Testis (tissue), 2 donors: ENCODE measurements around the gene KTI12.

ENCODE experiments used
- CTCF ChIP-seq, 3 experiments: fragments of 450-650 bp in 2 of 3; fragments of 200-600 bp in 1 of 3; sonication (generic) in 1 of 3; IDR thresholded peaks; one replicate each; pipeline ENCODE4 v1.5.1; 2016 to 2019; ENCODE audit warnings: antibody characterized with exemption in 3 of 3, mild to moderate bottlenecking in 2 of 3, moderate library complexity in 1 of 3
- POLR2A ChIP-seq: fragments of 450-650 bp; IDR thresholded peaks from one replicate; pipeline ENCODE4 v1.6.1; 2017; ENCODE audit warnings: antibody characterized with exemption, mild to moderate bottlenecking, moderate library complexity

DNA sequence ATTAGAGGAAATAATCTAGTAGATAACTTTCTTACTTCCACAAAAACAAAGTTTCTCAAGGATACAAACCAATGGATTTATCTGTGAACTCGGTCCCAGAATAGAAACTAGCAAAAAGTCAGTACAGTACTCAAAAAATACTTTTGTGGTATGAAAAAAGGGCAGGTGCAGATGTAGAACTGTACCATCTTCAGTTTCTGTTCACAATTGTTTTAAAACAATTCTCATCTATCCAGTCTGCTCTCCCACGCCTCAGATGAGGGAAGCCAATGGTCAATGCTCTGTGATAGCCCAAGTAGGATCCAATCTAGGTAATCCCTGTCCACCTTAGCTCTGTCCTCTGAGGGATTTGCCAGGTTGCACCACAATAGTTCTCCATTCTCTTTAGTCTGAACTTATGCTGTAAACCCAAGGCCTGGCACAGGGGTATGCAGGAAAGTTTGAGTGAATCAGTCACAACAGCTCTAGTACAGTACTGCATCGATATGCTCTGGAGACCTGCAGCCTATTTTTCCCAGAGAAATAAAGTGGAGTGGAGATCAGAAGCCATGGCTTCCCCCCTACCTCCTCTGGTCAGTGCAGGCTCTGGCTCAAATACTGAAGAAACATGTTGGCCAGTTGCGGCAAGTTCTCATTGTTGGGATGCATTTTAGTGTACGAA, 1.4 kb downstream of the KTI12 start:
- TF ChIP-seq CTCF (IDR thresholded peaks at IDR 0.05) = no peak
- TF ChIP-seq POLR2A = no peak
